ENCODE data around the gene ARMH3. TPM values are rescaled to one million over a fixed set of nuclear protein-coding genes. Genes with fewer than 3 reads are reported as not detected.

ARMH3 gene
- total RNA-seq, 1 experiment from 2014 or later: 17.1 TPM

DNA sequence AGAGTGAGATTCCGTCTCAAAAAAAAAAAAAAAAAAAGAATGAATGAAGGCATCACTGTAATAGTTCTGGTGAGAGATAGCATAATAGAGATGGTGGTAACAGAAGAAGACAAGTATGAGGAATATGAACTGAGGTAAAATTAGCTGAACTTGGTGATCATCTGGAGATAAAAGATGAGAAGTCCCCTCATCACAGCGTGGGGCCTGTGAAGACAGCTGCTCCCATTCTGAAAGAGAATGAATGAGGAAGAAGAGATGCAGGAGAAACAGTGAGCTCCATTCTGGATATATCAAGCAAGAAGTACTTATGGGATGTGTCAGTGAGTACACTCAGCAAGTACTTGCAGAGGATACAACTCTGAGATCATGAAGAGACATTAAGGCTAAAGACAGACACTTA, 28.7 kb downstream of the ARMH3 start:
- CTCF ChIA-PET: interaction anchor here (0.9 to 1.6 kb wide), 5 partner anchors 18 to 186 kb away, joined by 3 to 13 read pairs (median 4); partner anchors contain the start of gene KCNIP2

GRCh38 chr10:102024799-102025198, 31.2 kb downstream of the ARMH3 start:
- ATAC-seq: no peak
- peaks cover 38% of the 10 kb centered on the region for H3K36me3 Mint-ChIP-seq
- H3K4me1 Mint-ChIP-seq: peaks cover 7% of the 10 kb centered on the region
- H3K9me3 Mint-ChIP-seq: no peaks in the 10 kb centered on the region
- ChIA-PET POLR2A (no interaction called here), CTCF (no interaction called here)
- TF ChIP-seq NR1H2 (CRISPR knock-in tag; IDR thresholded peaks at IDR 0.05) (no peak), AR (CRISPR knock-in tag; IDR thresholded peaks at IDR 0.05) (no peak), ATF1 (CRISPR knock-in tag; IDR thresholded peaks at IDR 0.05) (no peak), ARID4B (CRISPR knock-in tag; IDR thresholded peaks at IDR 0.05; ENCODE audit: borderline replicate concordance) (no peak), CBFB (CRISPR knock-in tag; IDR thresholded peaks at IDR 0.05; ENCODE audit: low read depth) (no peak), OVOL2 (CRISPR knock-in tag; IDR thresholded peaks at IDR 0.05; ENCODE audit: borderline replicate concordance) (no peak)
- TF ChIP-seq, protein P1, sequence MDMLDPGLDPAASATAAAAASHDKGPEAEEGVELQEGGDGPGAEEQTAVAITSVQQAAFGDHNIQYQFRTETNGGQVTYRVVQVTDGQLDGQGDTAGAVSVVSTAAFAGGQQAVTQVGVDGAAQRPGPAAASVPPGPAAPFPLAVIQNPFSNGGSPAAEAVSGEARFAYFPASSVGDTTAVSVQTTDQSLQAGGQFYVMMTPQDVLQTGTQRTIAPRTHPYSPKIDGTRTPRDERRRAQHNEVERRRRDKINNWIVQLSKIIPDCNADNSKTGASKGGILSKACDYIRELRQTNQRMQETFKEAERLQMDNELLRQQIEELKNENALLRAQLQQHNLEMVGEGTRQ (CRISPR knock-in tag; IDR thresholded peaks at IDR 0.05): no peak
- H3K4me3 Mint-ChIP-seq: no peak overlapping the region
- H3K27ac Mint-ChIP-seq: no peak overlapping the region; the same call in 1 of the 2 replicates
- no peak for DNase-seq (ENCODE audit: low spot score)
- H3K27me3 Mint-ChIP-seq (ENCODE audit: low read depth): no peaks in the 10 kb centered on the region

More for the DNA sequence above, 28.7 kb downstream of the ARMH3 start:
- H3K27me3 Mint-ChIP-seq (ENCODE audit: low read depth): no peaks in the 10 kb centered on the region
- peaks cover 44% of the 10 kb centered on the region for H3K36me3 Mint-ChIP-seq
- ATAC-seq (no peak), DNase-seq (ENCODE audit: low spot score) (no peak)
- TF ChIP-seq ZNF671 (CRISPR knock-in tag; IDR thresholded peaks at IDR 0.05) (no peak), ELF4 (CRISPR knock-in tag; IDR thresholded peaks at IDR 0.05; ENCODE audit: low read depth) (no peak), ZNF263 (CRISPR knock-in tag; IDR thresholded peaks at IDR 0.05; ENCODE audit: low read depth) (no peak), AR (CRISPR knock-in tag; IDR thresholded peaks at IDR 0.05) (no peak), HMGXB4 (CRISPR knock-in tag; IDR thresholded peaks at IDR 0.05) (no peak), ZNF138 (CRISPR knock-in tag; conservative IDR thresholded peaks at IDR 0.05) (no peak), TP53 (CRISPR knock-in tag; IDR thresholded peaks at IDR 0.05) (no peak), CREM (CRISPR knock-in tag; IDR thresholded peaks at IDR 0.05) (no peak), IRF2 (CRISPR knock-in tag; IDR thresholded peaks at IDR 0.05; ENCODE audit: borderline replicate concordance, low read depth) (no peak), ZBTB21 (CRISPR knock-in tag; IDR thresholded peaks at IDR 0.05; ENCODE audit: borderline replicate concordance) (no peak)
- POLR2A ChIA-PET: no interaction called here
- H3K9me3 Mint-ChIP-seq: no peaks in the 10 kb centered on the region
- peaks cover 7% of the 10 kb centered on the region for H3K4me1 Mint-ChIP-seq
- H3K4me3 Mint-ChIP-seq: no peak overlapping the region
- H3K27ac Mint-ChIP-seq: no peak overlapping the region
